ENCODE measurements around the gene ERVW-1. TPM values are rescaled to one million over a fixed set of nuclear protein-coding genes. Genes with fewer than 3 reads are reported as not detected.
A peak's percentile ranks its signal among the peaks of the same experiment; 100 is the strongest.
"Not testable (repeated sequence)": the region's sequence is repeated elsewhere in the genome, so short reads cannot be mapped to it uniquely, and the experiment has no call there.

The ERVW-1 gene
- total RNA-seq, 1 experiment from 2014 or later, result not detected

GRCh38 chr7:92475261-92475770, 2.4 kb downstream of the ERVW-1 start:
- not testable (repeated sequence) for DNase-seq (ENCODE audit: low spot score)

- DNase-seq (ENCODE audit: low spot score), result not testable (repeated sequence)
Observed at GRCh38 chr7:92473989-92474388, 3.8 kb downstream of the ERVW-1 start.

- DNase-seq (ENCODE audit: low spot score), result not testable (repeated sequence)
Observed at GRCh38 chr7:92468589-92468988, 9.2 kb downstream of the ERVW-1 start.

- no peak for DNase-seq (ENCODE audit: low spot score)
Observed at GRCh38 chr7:92466682-92467081, 11.1 kb downstream of the ERVW-1 start.

GRCh38 chr7:92464515-92464914, 13.2 kb downstream of the ERVW-1 start:
- DNase-seq (ENCODE audit: low spot score), result no peak

GRCh38 chr7:92462560-92462959, 15.2 kb downstream of the ERVW-1 start:
- DNase-seq (ENCODE audit: low spot score), result no peak

GRCh38 chr7:92461027-92462003, 16.4 kb downstream of the ERVW-1 start:
- peak; percentile 63 for DNase-seq (ENCODE audit: low spot score)

- DNase-seq (ENCODE audit: low spot score), result no peak
Observed at GRCh38 chr7:92460510-92460909, 17.2 kb downstream of the ERVW-1 start.

- no peak for DNase-seq (ENCODE audit: low spot score)
Observed at GRCh38 chr7:92460109-92460508, 17.6 kb downstream of the ERVW-1 start.

GRCh38 chr7:92456236-92456635, 21.5 kb downstream of the ERVW-1 start:
- no peak for DNase-seq (ENCODE audit: low spot score)

GRCh38 chr7:92451645-92452044, 26.1 kb downstream of the ERVW-1 start:
- DNase-seq (ENCODE audit: low spot score), result no peak

GRCh38 chr7:92448205-92448747, 29.5 kb downstream of the ERVW-1 start:
- DNase-seq (ENCODE audit: low spot score), result peak; percentile 62

- DNase-seq (ENCODE audit: low spot score), result peak; percentile 95
Observed at GRCh38 chr7:92447345-92448204, 30.2 kb downstream of the ERVW-1 start, which contains the start of gene GATAD1. Gene GATAD1 (plus strand): TSS chr7:92447482. CDS start chr7:92447730, 248 bp downstream.

- DNase-seq (ENCODE audit: low spot score), result no peak
Observed at GRCh38 chr7:92446869-92447344, 30.8 kb downstream of the ERVW-1 start.

- DNase-seq (ENCODE audit: low spot score), result not testable (repeated sequence)
Observed at GRCh38 chr7:92442720-92443119, 35.0 kb downstream of the ERVW-1 start.

- DNase-seq (ENCODE audit: low spot score), result no peak
Observed at GRCh38 chr7:92437956-92438491, 39.7 kb downstream of the ERVW-1 start.

- DNase-seq (ENCODE audit: low spot score), result no peak
Observed at GRCh38 chr7:92436612-92437445, 40.9 kb downstream of the ERVW-1 start.

- no peak for DNase-seq (ENCODE audit: low spot score)
Observed at GRCh38 chr7:92435542-92435941, 42.2 kb downstream of the ERVW-1 start.

GRCh38 chr7:92433019-92433418, 44.7 kb downstream of the ERVW-1 start:
- no peak for DNase-seq (ENCODE audit: low spot score)

- no peak for DNase-seq (ENCODE audit: low spot score)
Observed at GRCh38 chr7:92432299-92432946, 45.3 kb downstream of the ERVW-1 start.
